Thyroid gland (tissue), 4 donors: Measurements from ENCODE around the gene HKDC1.

Experiments
- POLR2A ChIP-seq, 2 donors: fragments of 450-650 bp; IDR thresholded peaks; one replicate each; pipeline ENCODE4 v1.6.1; 2017; ENCODE audit warnings: antibody characterized with exemption in 2 of 2, mild to moderate bottlenecking in 2 of 2, moderate library complexity in 1 of 2
- TF ChIP-seq, protein P1 (sequence below), 6 experiments: fragments of 200-600 bp in 3 of 6; fragments of 450-650 bp in 3 of 6; sonication (generic) in 3 of 6; IDR thresholded peaks; one replicate each; pipeline ENCODE4 v1.5.1; 2016 to 2019; ENCODE audit warnings: antibody characterized with exemption in 6 of 6, mild to moderate bottlenecking in 2 of 6, inconsistent platforms in 1 of 6, moderate library complexity in 1 of 6

DNA sequence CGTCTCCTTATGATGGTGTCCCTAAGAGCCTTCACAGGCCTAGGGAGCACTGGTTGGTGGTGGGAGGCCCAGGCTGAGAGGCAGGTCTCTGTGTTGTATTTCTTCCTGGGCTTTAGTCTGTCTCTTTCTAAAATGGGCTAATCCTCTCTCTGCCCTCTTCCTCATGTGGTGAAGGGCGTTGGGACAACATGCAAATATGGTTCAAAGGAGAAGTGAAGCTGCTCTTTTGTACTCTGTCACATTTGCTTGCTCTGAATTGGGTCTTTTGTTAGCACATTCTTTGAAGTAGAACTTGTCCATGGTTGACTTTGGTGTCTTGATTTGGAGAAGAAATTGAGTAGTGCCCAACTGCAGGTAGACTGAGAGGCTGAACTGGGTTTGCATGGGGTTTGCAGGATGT is 59.0 kb downstream of the HKDC1 start:
- TF ChIP-seq, protein P1, sequence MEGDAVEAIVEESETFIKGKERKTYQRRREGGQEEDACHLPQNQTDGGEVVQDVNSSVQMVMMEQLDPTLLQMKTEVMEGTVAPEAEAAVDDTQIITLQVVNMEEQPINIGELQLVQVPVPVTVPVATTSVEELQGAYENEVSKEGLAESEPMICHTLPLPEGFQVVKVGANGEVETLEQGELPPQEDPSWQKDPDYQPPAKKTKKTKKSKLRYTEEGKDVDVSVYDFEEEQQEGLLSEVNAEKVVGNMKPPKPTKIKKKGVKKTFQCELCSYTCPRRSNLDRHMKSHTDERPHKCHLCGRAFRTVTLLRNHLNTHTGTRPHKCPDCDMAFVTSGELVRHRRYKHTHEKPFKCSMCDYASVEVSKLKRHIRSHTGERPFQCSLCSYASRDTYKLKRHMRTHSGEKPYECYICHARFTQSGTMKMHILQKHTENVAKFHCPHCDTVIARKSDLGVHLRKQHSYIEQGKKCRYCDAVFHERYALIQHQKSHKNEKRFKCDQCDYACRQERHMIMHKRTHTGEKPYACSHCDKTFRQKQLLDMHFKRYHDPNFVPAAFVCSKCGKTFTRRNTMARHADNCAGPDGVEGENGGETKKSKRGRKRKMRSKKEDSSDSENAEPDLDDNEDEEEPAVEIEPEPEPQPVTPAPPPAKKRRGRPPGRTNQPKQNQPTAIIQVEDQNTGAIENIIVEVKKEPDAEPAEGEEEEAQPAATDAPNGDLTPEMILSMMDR (IDR thresholded peaks at IDR 0.05): no peak
- no peak for TF ChIP-seq POLR2A (IDR thresholded peaks at IDR 0.05)
